ENCODE measurements around the gene TIGD6. TPM values are rescaled to one million over a fixed set of nuclear protein-coding genes. Genes with fewer than 3 reads are reported as not detected.

TIGD6 gene
- total RNA-seq, 4 donors from 2014 or later, result 6.4 to 7.9 (median 6.7) TPM

- Histone ChIP-seq H3K36me3 (no peaks in the 10 kb centered on the region), H3K9me3 (no peaks in the 10 kb centered on the region), H3K27me3 (no peaks in the 10 kb centered on the region), H3K4me3 (replicated peaks in 1 of 3) (peak within 1 kb of the TSS; percentile 17 to 73 (median 68)), H3K27ac (peak within 1 kb of the TSS; percentile 84 to 91 (median 91)), H3K4me1 (peaks cover 9 to 17% of the 10 kb centered on the region in 2 donors)
- WGBS, 2 donors, result 1% methylated on average over 22 to 44 of the region's 84 CpGs
- TF ChIP-seq POLR2A (IDR thresholded peaks at IDR 0.05), result peak; percentile 33 to 97
- TF ChIP-seq CTCF (IDR thresholded peaks at IDR 0.05), result peak in 1 of 6 experiments; percentile 21
- intact Hi-C loops (cut with DNase I), result no loop called here
- peak; percentile 98 for DNase-seq
Measured at GRCh38 chr5:149960272-149961185, 39.9 kb downstream of the TIGD6 start, which contains the start of gene SLC26A2. TSS of gene SLC26A2 (plus strand) at chr5:149960758. CDS start at chr5:149977653, 16,895 bp downstream.

DNA sequence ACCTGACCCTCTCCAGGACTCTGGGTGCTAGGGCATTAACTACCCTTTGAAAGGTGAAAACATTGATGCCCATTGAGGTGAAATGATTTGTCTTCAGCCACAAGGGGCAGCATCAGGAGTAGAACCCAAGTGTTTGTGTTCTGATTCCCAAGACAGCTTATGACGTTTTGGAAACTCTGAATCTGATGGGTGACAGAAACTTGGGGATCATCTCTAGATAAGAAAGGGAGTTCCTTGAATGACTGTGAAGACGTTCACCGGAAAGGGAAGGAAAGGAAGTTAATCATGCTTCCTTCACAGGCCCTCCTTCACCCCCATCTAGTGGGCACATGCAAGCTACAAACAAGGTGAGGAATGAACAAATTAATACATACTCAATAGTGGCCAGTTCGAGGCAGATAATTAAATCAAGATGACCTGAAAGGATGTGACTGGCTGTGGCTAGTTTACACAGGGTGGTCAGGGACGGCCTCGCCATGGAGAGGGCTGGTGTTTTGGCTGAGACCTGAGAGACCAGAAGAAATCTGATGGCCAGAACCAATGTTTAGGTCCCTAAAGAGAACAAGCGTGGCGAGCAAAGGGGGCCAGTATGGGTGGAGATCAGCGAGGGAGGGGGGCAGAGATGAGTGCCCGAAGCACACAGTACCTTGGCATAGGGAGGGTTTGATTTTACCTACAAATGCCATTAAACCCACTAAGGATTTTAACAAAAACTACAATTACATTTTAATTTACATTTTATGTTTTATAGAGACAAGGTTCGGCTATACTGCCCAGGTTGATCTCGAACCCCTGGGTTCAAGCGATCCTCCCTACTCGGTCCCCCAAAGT, 40.8 kb downstream of the TIGD6 start:
- peaks cover 9 to 17% of the 10 kb centered on the region in 2 donors for H3K4me1 ChIP-seq
- H3K9me3 ChIP-seq, result no peaks in the 10 kb centered on the region
- intact Hi-C loops (cut with DNase I), result no loop called here
- H3K27ac ChIP-seq, result peak overlapping the region; percentile 84 to 91 (median 91)
- 40 to 44% methylated on average over 14 of the region's 14 CpGs for WGBS, 2 donors
- TF ChIP-seq POLR2A (IDR thresholded peaks at IDR 0.05) (no peak), CTCF (IDR thresholded peaks at IDR 0.05) (peak in 5 of 6 experiments; percentile 16 to 42 (median 25))
- peak overlapping the region in 2 of 3 donors; percentile 68 to 73 for H3K4me3 ChIP-seq (replicated peaks in 1 of 3)
- no peak for DNase-seq
- no peaks in the 10 kb centered on the region for H3K36me3 ChIP-seq
- no peaks in the 10 kb centered on the region for H3K27me3 ChIP-seq

DNA sequence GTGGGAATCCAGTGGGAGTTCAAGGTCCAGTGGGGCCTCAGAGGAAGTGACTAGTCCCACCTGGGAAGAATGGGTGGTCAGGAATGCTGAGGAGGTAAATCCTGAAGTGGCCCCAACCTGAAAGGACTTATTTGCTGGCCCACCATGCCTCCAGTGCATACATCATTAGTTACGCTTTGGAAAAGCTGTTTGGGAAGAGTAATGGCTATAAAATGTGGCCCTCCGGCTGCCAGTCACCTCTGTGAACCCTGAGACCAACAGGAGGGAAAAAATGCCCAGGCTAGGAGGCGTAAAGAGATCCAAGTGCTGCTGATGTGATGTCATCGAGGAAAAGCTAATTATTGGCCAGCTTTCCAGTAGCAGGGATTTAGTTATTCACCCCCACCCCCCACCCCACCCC, 42.6 kb downstream of the TIGD6 start:
- Histone ChIP-seq H3K27ac (no peak overlapping the region), H3K9me3 (no peaks in the 10 kb centered on the region), H3K36me3 (no peaks in the 10 kb centered on the region), H3K27me3 (no peaks in the 10 kb centered on the region), H3K4me3 (replicated peaks in 1 of 3) (no peak overlapping the region), H3K4me1 (peaks cover 9 to 17% of the 10 kb centered on the region in 2 donors)
- 87 to 88% methylated on average over 4 of the region's 4 CpGs for WGBS, 2 donors
- DNase-seq, result no peak
- TF ChIP-seq CTCF (IDR thresholded peaks at IDR 0.05), result no peak
- no peak for TF ChIP-seq POLR2A (IDR thresholded peaks at IDR 0.05)
- intact Hi-C loops (cut with DNase I), result no loop called here

GRCh38 chr5:149956685-149957084, 43.8 kb downstream of the TIGD6 start:
- H3K4me1 ChIP-seq, result peaks cover 9 to 13% of the 10 kb centered on the region in 2 donors
- 77 to 83% methylated on average over 5 of the region's 5 CpGs for WGBS, 2 donors
- no peaks in the 10 kb centered on the region for H3K27me3 ChIP-seq
- intact Hi-C loops (cut with DNase I), result no loop called here
- TF ChIP-seq POLR2A (IDR thresholded peaks at IDR 0.05) (no peak), CTCF (IDR thresholded peaks at IDR 0.05) (no peak)
- DNase-seq, result no peak
- no peaks in the 10 kb centered on the region for H3K9me3 ChIP-seq
- H3K27ac ChIP-seq, result no peak overlapping the region
- H3K36me3 ChIP-seq, result no peaks in the 10 kb centered on the region
- H3K4me3 ChIP-seq (replicated peaks in 1 of 3), result no peak overlapping the region

Data from thyroid gland (tissue), 4 donors.